ENCODE data around the gene ANKMY1. TPM values are rescaled to one million over a fixed set of nuclear protein-coding genes. Genes with fewer than 3 reads are reported as not detected.

Gene ANKMY1
- total RNA-seq, 6 experiments from 2014 or later: 6.6 to 11.0 (median 9.0) TPM

DNA sequence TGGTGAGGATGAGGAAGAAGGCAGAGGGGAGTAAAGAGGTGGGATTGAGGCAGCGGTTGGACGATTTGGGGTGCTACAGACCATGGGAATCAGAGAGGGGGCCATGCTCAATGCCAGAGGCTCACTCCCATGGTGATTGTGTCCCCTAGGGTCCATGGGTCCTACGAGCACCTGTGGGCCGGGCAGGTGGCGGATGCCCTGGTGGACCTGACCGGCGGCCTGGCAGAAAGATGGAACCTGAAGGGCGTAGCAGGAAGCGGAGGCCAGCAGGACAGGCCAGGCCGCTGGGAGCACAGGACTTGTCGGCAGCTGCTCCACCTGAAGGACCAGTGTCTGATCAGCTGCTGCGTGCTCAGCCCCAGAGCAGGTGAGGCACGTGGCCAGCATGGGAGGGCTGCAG, 34.0 kb upstream of the ANKMY1 start:
- H3K27ac ChIP-seq: no peak overlapping the region
- H3K4me3 ChIP-seq: no peak overlapping the region
- ATAC-seq (no peak), DNase-seq (peak; percentile 14 to 38 (median 38))
- H3K4me1 ChIP-seq: peaks cover 0 to 31% (median 8%) of the 10 kb centered on the region in 4 donors
- no peaks in the 10 kb centered on the region for H3K9me3 ChIP-seq
- WGBS (ENCODE audit: insufficient coverage, low coverage, low lambda C conversion rate, missing lambda C conversion rate): 83% methylated on average over 2 of the region's 13 CpGs
- peaks cover 0 to 5% (median under 1%) of the 10 kb centered on the region in 4 donors for H3K36me3 ChIP-seq
- no peaks in the 10 kb centered on the region for H3K27me3 ChIP-seq
- intact Hi-C loops (cut with DNase I): no loop called here
- no peak for TF ChIP-seq POLR2A (IDR thresholded peaks at IDR 0.05)
- TF ChIP-seq, protein P1, sequence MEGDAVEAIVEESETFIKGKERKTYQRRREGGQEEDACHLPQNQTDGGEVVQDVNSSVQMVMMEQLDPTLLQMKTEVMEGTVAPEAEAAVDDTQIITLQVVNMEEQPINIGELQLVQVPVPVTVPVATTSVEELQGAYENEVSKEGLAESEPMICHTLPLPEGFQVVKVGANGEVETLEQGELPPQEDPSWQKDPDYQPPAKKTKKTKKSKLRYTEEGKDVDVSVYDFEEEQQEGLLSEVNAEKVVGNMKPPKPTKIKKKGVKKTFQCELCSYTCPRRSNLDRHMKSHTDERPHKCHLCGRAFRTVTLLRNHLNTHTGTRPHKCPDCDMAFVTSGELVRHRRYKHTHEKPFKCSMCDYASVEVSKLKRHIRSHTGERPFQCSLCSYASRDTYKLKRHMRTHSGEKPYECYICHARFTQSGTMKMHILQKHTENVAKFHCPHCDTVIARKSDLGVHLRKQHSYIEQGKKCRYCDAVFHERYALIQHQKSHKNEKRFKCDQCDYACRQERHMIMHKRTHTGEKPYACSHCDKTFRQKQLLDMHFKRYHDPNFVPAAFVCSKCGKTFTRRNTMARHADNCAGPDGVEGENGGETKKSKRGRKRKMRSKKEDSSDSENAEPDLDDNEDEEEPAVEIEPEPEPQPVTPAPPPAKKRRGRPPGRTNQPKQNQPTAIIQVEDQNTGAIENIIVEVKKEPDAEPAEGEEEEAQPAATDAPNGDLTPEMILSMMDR (IDR thresholded peaks at IDR 0.05): no peak

DNA sequence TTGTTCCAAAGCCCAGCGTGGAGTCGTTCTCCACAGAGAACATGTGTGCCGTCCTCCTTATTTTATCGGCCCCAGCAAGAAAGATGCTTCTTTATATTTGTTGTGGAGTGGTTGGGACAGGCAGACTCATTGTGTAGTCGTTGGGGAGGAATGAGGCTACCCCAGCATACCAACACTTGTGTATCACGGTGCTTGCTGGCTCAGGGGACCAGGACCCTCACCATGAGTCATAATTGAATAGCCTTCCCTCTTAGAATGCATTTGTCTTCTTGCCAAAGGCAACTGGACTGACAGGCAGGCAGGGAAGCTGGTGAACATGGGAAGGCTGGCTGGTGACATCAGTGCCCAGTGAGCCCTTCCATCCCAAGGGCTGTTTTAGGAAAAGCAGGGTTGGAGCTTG, 33.4 kb upstream of the ANKMY1 start:
- DNase-seq (no peak), ATAC-seq (no peak)
- no peaks in the 10 kb centered on the region for H3K27me3 ChIP-seq
- WGBS (ENCODE audit: insufficient coverage, low coverage, low lambda C conversion rate, missing lambda C conversion rate): 85% methylated on average over 4 of the region's 6 CpGs
- no peaks in the 10 kb centered on the region for H3K9me3 ChIP-seq
- no peak for TF ChIP-seq POLR2A (IDR thresholded peaks at IDR 0.05)
- TF ChIP-seq, protein P1 (IDR thresholded peaks at IDR 0.05): no peak
- peaks cover 0 to 5% (median under 1%) of the 10 kb centered on the region in 4 donors for H3K36me3 ChIP-seq
- H3K4me1 ChIP-seq: peaks cover 0 to 26% (median 6%) of the 10 kb centered on the region in 4 donors
- no peak overlapping the region for H3K4me3 ChIP-seq
- no peak overlapping the region for H3K27ac ChIP-seq
- intact Hi-C loops (cut with DNase I): no loop called here

DNA sequence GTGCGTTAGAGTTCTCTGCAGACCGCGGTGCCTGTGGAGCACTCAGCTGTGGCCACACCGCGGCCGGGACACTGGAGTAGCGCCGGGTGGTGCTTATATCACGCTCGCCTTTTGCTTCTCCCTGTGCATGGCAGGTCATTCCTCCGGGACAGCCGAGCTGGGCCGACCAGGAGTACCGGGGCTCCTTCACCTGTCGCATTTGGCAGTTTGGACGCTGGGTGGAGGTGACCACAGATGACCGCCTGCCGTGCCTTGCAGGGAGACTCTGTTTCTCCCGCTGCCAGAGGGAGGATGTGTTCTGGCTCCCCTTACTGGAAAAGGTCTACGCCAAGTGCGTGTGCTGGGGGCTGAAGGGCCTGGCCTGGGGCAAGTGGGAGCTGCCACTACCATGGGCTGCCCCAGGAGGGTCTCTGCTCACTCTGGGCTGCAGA, 32.9 kb upstream of the ANKMY1 start:
- no peak overlapping the region for H3K4me3 ChIP-seq
- DNase-seq: peak; percentile 15 to 43 (median 38)
- no peaks in the 10 kb centered on the region for H3K27me3 ChIP-seq
- no peaks in the 10 kb centered on the region for H3K9me3 ChIP-seq
- no peak for TF ChIP-seq POLR2A (IDR thresholded peaks at IDR 0.05)
- TF ChIP-seq, protein P1 (IDR thresholded peaks at IDR 0.05): no peak
- no CpG with 5 or more reads among the region's 21 CpGs for WGBS (ENCODE audit: insufficient coverage, low coverage, low lambda C conversion rate, missing lambda C conversion rate)
- H3K4me1 ChIP-seq: peaks cover 0 to 21% (median 3%) of the 10 kb centered on the region in 4 donors
- intact Hi-C loops (cut with DNase I): no loop called here
- ATAC-seq: no peak
- H3K27ac ChIP-seq: no peak overlapping the region
- peaks cover 0 to 5% (median under 1%) of the 10 kb centered on the region in 4 donors for H3K36me3 ChIP-seq

DNA sequence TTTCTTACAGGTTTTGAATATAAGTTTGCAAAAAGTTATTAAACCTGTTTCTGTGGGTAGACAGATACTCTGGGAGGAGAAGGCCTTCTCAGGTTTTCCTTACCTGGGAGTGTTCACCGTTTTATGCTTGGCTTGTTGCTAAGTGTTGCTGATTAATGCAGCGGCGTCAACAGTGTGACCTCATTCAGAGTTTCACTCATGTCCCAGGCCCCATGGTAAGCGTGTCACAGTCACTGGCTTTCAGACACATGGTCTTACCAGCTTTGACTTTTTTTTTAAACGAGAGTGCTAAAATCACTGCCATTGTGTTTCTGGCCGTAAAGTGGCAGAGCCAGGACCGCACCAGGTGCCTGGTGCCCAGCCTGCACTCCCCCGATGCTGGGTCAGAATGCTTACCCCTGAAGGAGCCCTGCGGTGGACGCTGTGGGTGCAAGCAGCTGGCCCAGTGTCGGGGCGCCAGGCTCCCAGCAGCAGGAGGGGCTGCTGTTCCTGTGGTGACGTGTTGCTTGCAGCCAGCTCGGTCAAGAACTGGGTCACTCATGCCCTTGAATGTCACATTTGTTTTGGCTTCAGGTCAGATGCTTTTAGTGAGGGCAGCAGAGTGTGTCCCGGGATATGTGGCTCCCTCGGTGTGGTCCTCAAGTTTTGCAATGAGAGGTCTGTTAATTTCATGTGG, 32.2 kb upstream of the ANKMY1 start:
- ATAC-seq: no peak
- intact Hi-C loops (cut with DNase I): no loop called here
- no peak for TF ChIP-seq POLR2A (IDR thresholded peaks at IDR 0.05)
- TF ChIP-seq, protein P1 (IDR thresholded peaks at IDR 0.05): no peak
- no peak overlapping the region for H3K4me3 ChIP-seq
- H3K4me1 ChIP-seq: peaks cover 0 to 23% (median 6%) of the 10 kb centered on the region in 4 donors
- no peak overlapping the region for H3K27ac ChIP-seq
- H3K27me3 ChIP-seq: no peaks in the 10 kb centered on the region
- DNase-seq: peak; percentile 19 to 66 (median 25)
- H3K9me3 ChIP-seq: no peaks in the 10 kb centered on the region
- H3K36me3 ChIP-seq: peaks cover 0 to 5% (median under 1%) of the 10 kb centered on the region in 4 donors
- WGBS (ENCODE audit: insufficient coverage, low coverage, low lambda C conversion rate, missing lambda C conversion rate): 66% methylated on average over 9 of the region's 16 CpGs
